ENCODE measurements around the gene URM1. TPM values are rescaled to one million over a fixed set of nuclear protein-coding genes. Genes with fewer than 3 reads are reported as not detected.
A peak's percentile ranks its signal among the peaks of the same experiment; 100 is the strongest.

Gene URM1
- polyA plus RNA-seq (66.0 and 80.8 TPM in 2 replicates), polyA minus RNA-seq (27.3 and 27.4 TPM in 2 replicates)

GRCh38 chr9:128370752-128371629, at the start of gene URM1:
URM1 (plus strand) TSS chr9:128371374; CDS start chr9:128371381, 7 bp downstream.
- Histone ChIP-seq H3K9ac (ENCODE audit: low read length) (peak within 1 kb of the TSS; percentile 86), H3K9me3 (ENCODE audit: low read length) (no peaks in the 10 kb centered on the region), H4K20me1 (ENCODE audit: insufficient read depth) (no peaks in the 10 kb centered on the region), H3K27me3 (ENCODE audit: insufficient read depth, low read depth, low read length) (no peaks in the 10 kb centered on the region), H3K36me3 (ENCODE audit: insufficient read depth, low read length) (no peaks in the 10 kb centered on the region), H3K4me2 (ENCODE audit: low read length) (peak within 1 kb of the TSS; percentile 81), H3K27ac (ENCODE audit: low read length) (peak within 1 kb of the TSS; percentile 86), H2AFZ (ENCODE audit: low read depth, low read length) (peak within 1 kb of the TSS; percentile 46), H3K4me3 (ENCODE audit: low read length) (peak within 1 kb of the TSS; percentile 79), H3K79me2 (replicated peaks; ENCODE audit: insufficient read depth, low read length) (peaks cover 13% of the 10 kb centered on the region), H3F3A (ENCODE audit: insufficient read depth, low read length, poor library complexity, severe bottlenecking) (no peaks in the 10 kb centered on the region), H3K9me2 (ENCODE audit: insufficient read depth, low read length) (no peaks in the 10 kb centered on the region)
- TF ChIP-seq POLR2AphosphoS5 (IDR thresholded peaks at IDR 0.05), result peak; percentile 95
- no peak for TF ChIP-seq EZH2 (IDR thresholded peaks at IDR 0.05; ENCODE audit: borderline replicate concordance, insufficient read depth, low read length, poor library complexity, severe bottlenecking)
- TF ChIP-seq TAF1 (IDR thresholded peaks at IDR 0.05; ENCODE audit: low read depth), result peak; percentile 62
- peak; percentile 94 for TF ChIP-seq MXI1 (conservative IDR thresholded peaks at IDR 0.05; ENCODE audit: poor library complexity, severe bottlenecking)
- no peak for TF ChIP-seq RAD21 (conservative IDR thresholded peaks at IDR 0.05)
- peak; percentile 53 for TF ChIP-seq REST (IDR thresholded peaks at IDR 0.05; ENCODE audit: borderline replicate concordance)
- peak; percentile 35 for TF ChIP-seq CTCF (IDR thresholded peaks at IDR 0.05; ENCODE audit: poor library complexity, severe bottlenecking)
- peak; percentile 26 for TF ChIP-seq EP300 (conservative IDR thresholded peaks at IDR 0.05; ENCODE audit: poor library complexity, severe bottlenecking)
- TF ChIP-seq SMC3 (conservative IDR thresholded peaks at IDR 0.05; ENCODE audit: poor library complexity), result peak; percentile 48

GRCh38 chr9:128321879-128322403, 49.2 kb upstream of the URM1 start:
- Histone ChIP-seq H3K4me3 (ENCODE audit: low read length) (peak overlapping the region; percentile 80), H3K4me2 (ENCODE audit: low read length) (peak overlapping the region; percentile 94), H3F3A (ENCODE audit: insufficient read depth, low read length, poor library complexity, severe bottlenecking) (no peaks in the 10 kb centered on the region), H3K36me3 (ENCODE audit: insufficient read depth, low read length) (no peaks in the 10 kb centered on the region), H3K27ac (ENCODE audit: low read length) (peak overlapping the region; percentile 97), H4K20me1 (ENCODE audit: insufficient read depth) (no peaks in the 10 kb centered on the region), H3K79me2 (replicated peaks; ENCODE audit: insufficient read depth, low read length) (peaks cover 26% of the 10 kb centered on the region), H2AFZ (ENCODE audit: low read depth, low read length) (peak overlapping the region; percentile 66), H3K9ac (ENCODE audit: low read length) (peak overlapping the region; percentile 91), H3K9me3 (ENCODE audit: low read length) (no peaks in the 10 kb centered on the region), H3K27me3 (ENCODE audit: insufficient read depth, low read depth, low read length) (no peaks in the 10 kb centered on the region), H3K9me2 (ENCODE audit: insufficient read depth, low read length) (no peaks in the 10 kb centered on the region)
- no peak for TF ChIP-seq EP300 (conservative IDR thresholded peaks at IDR 0.05; ENCODE audit: poor library complexity, severe bottlenecking)
- TF ChIP-seq REST (IDR thresholded peaks at IDR 0.05; ENCODE audit: borderline replicate concordance), result peak; percentile 6
